IPS-11a (cell line): ENCODE data around the gene WSCD2.

ENCODE experiments used
- H3K4me3 ChIP-seq: one replicate; pipeline ENCODE4 v1.5.1; 2013; ENCODE audit warnings: low read depth, low read length, control low read depth

Gene WSCD2

GRCh38 chr12:108152170-108152538 is 23.1 kb downstream of the WSCD2 start:
- H3K4me3 ChIP-seq = no peak overlapping the region

GRCh38 chr12:108156717-108157116 is 27.6 kb downstream of the WSCD2 start:
- no peak overlapping the region for H3K4me3 ChIP-seq

- no peak overlapping the region for H3K4me3 ChIP-seq
Observed at GRCh38 chr12:108157870-108158459, 28.9 kb downstream of the WSCD2 start.

- no peak overlapping the region for H3K4me3 ChIP-seq
Observed at GRCh38 chr12:108162207-108162606, 33.1 kb downstream of the WSCD2 start.

GRCh38 chr12:108166505-108166904 is 37.4 kb downstream of the WSCD2 start:
- no peak overlapping the region for H3K4me3 ChIP-seq

GRCh38 chr12:108167974-108168373 is 38.9 kb downstream of the WSCD2 start:
- H3K4me3 ChIP-seq = no peak overlapping the region

- no peak overlapping the region for H3K4me3 ChIP-seq
Observed at GRCh38 chr12:108169708-108170107, 40.6 kb downstream of the WSCD2 start.

GRCh38 chr12:108170164-108170563 is 41.1 kb downstream of the WSCD2 start:
- H3K4me3 ChIP-seq = no peak overlapping the region

GRCh38 chr12:108172033-108172432 is 42.9 kb downstream of the WSCD2 start:
- no peak overlapping the region for H3K4me3 ChIP-seq

GRCh38 chr12:108173160-108173559 is 44.1 kb downstream of the WSCD2 start:
- no peak overlapping the region for H3K4me3 ChIP-seq

GRCh38 chr12:108173892-108174291 is 44.8 kb downstream of the WSCD2 start:
- no peak overlapping the region for H3K4me3 ChIP-seq

- H3K4me3 ChIP-seq = no peak overlapping the region
Observed at GRCh38 chr12:108174641-108175040, 45.6 kb downstream of the WSCD2 start.

GRCh38 chr12:108175310-108175709 is 46.2 kb downstream of the WSCD2 start:
- H3K4me3 ChIP-seq = no peak overlapping the region

GRCh38 chr12:108176292-108176691 is 47.2 kb downstream of the WSCD2 start:
- H3K4me3 ChIP-seq = no peak overlapping the region

GRCh38 chr12:108177131-108177530 is 48.0 kb downstream of the WSCD2 start:
- no peak overlapping the region for H3K4me3 ChIP-seq

GRCh38 chr12:108179305-108179704 is 50.2 kb downstream of the WSCD2 start:
- H3K4me3 ChIP-seq = no peak overlapping the region

- no peak overlapping the region for H3K4me3 ChIP-seq
Observed at GRCh38 chr12:108180255-108181094, 51.4 kb downstream of the WSCD2 start.

GRCh38 chr12:108181095-108181454 is 52.0 kb downstream of the WSCD2 start:
- H3K4me3 ChIP-seq = no peak overlapping the region

GRCh38 chr12:108182096-108182495 is 53.0 kb downstream of the WSCD2 start:
- no peak overlapping the region for H3K4me3 ChIP-seq

GRCh38 chr12:108185002-108185401 is 55.9 kb downstream of the WSCD2 start:
- H3K4me3 ChIP-seq = no peak overlapping the region

- no peak overlapping the region for H3K4me3 ChIP-seq
Observed at GRCh38 chr12:108187831-108188230, 58.7 kb downstream of the WSCD2 start.

- H3K4me3 ChIP-seq = no peak overlapping the region
Observed at GRCh38 chr12:108190529-108190928, 61.4 kb downstream of the WSCD2 start.

- no peak overlapping the region for H3K4me3 ChIP-seq
Observed at GRCh38 chr12:108191086-108191485, 62.0 kb downstream of the WSCD2 start.
